GM23338 (cell line): ENCODE measurements around the gene FBXO46.
A peak's percentile ranks its signal among the peaks of the same experiment; 100 is the strongest.

Source experiments
- CREB1 ChIP-seq: fragments of 250-450 bp; sonication (Bioruptor Pico); IDR thresholded peaks from 2 replicates; pipeline ENCODE4 v1.5.0; 2020; ENCODE audit warnings: low read depth, mild to moderate bottlenecking, moderate library complexity
- EZH2 ChIP-seq: fragments of 200-600 bp; sonication (generic); IDR thresholded peaks from one replicate; pipeline ENCODE4 v1.8.0; 2017; ENCODE audit warnings: antibody characterized with exemption, mild to moderate bottlenecking, low read depth; ENCODE audit not compliant: unreplicated experiment
- EZH2phosphoT487 ChIP-seq: fragments of 200-600 bp; sonication (generic); IDR thresholded peaks from one replicate; pipeline ENCODE4 v1.8.1; 2018; ENCODE audit warnings: antibody characterized with exemption; ENCODE audit not compliant: unreplicated experiment
- JUNB ChIP-seq: IDR thresholded peaks from one replicate; pipeline ENCODE4 v1.6.1; 2016; ENCODE audit warnings: antibody characterized with exemption; ENCODE audit not compliant: unreplicated experiment
- NANOG ChIP-seq: IDR thresholded peaks from 2 replicates; pipeline ENCODE4 v1.6.1; 2016; ENCODE audit warnings: antibody characterized with exemption, borderline replicate concordance
- POLR2AphosphoS5 ChIP-seq: IDR thresholded peaks from 2 replicates; pipeline ENCODE4 v1.6.1; 2016; ENCODE audit warnings: antibody characterized with exemption, low read depth
- STAT1 ChIP-seq: IDR thresholded peaks from one replicate; pipeline ENCODE4 v1.6.1; 2016; ENCODE audit warnings: antibody characterized with exemption; ENCODE audit not compliant: unreplicated experiment
- ZNF114 ChIP-seq: fragments of 250-450 bp; sonication (Bioruptor Pico); IDR thresholded peaks from 2 replicates; pipeline ENCODE4 v1.5.0; 2020; ENCODE audit warnings: mild to moderate bottlenecking, moderate library complexity
- ZNF331 ChIP-seq: fragments of 250-450 bp; sonication (Bioruptor Pico); IDR thresholded peaks from 2 replicates; pipeline ENCODE4 v1.5.0; 2020; ENCODE audit warnings: low read depth, mild to moderate bottlenecking, moderate library complexity
- TF ChIP-seq, protein P1 (sequence below), 2 experiments: fragments of 200-600 bp in 1 of 2; sonication (generic) in 1 of 2; conservative IDR thresholded peaks; 2 replicates each; pipeline versions ENCODE4 v1.5.1 to v1.6.1; 2016 to 2017; ENCODE audit warnings: antibody characterized with exemption in 2 of 2, low read depth in 2 of 2, mild to moderate bottlenecking in 2 of 2, moderate library complexity in 1 of 2
- TF ChIP-seq, protein P2 (sequence below): IDR thresholded peaks from one replicate; pipeline ENCODE4 v1.6.1; 2018; ENCODE audit warnings: antibody characterized with exemption; ENCODE audit not compliant: unreplicated experiment
- TF ChIP-seq, protein P3 (sequence below): IDR thresholded peaks from 2 replicates; pipeline ENCODE4 v1.6.1; 2016; ENCODE audit warnings: antibody characterized with exemption
- TF ChIP-seq, protein P4 (sequence below): fragments of 250-450 bp; sonication (Bioruptor Pico); IDR thresholded peaks from 2 replicates; pipeline ENCODE4 v1.5.0; 2020; ENCODE audit warnings: mild to moderate bottlenecking, moderate library complexity

DNA sequence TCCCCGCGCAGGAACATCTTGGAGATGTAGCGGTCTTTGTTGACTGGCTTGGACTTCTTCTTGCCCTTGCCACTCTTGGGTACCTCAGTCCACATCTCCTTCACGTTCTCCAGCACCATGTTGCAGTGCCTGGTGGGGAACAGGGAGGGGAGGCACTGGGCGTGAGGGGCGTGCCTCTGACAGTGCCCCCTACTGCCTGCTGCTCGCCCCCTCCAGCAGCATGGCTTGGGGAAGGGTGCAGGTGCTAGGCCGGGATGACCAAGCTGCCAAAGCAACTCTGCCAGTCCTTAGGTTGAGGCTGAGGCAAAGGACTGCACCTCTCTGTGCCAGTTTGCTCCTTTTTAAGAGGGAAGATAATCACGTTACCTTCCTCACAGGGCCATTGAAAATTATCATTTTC is 43.1 kb downstream of the FBXO46 start:
- TF ChIP-seq, protein P1, sequence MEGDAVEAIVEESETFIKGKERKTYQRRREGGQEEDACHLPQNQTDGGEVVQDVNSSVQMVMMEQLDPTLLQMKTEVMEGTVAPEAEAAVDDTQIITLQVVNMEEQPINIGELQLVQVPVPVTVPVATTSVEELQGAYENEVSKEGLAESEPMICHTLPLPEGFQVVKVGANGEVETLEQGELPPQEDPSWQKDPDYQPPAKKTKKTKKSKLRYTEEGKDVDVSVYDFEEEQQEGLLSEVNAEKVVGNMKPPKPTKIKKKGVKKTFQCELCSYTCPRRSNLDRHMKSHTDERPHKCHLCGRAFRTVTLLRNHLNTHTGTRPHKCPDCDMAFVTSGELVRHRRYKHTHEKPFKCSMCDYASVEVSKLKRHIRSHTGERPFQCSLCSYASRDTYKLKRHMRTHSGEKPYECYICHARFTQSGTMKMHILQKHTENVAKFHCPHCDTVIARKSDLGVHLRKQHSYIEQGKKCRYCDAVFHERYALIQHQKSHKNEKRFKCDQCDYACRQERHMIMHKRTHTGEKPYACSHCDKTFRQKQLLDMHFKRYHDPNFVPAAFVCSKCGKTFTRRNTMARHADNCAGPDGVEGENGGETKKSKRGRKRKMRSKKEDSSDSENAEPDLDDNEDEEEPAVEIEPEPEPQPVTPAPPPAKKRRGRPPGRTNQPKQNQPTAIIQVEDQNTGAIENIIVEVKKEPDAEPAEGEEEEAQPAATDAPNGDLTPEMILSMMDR (conservative IDR thresholded peaks at IDR 0.05; ENCODE audit: low read depth in 2 of 2), result 0 out of 4 replicates have a peak, but pooled peaks of 1 of the 2 experiments have one; percentile 12
- no peak for TF ChIP-seq POLR2AphosphoS5
- TF ChIP-seq, protein P2, sequence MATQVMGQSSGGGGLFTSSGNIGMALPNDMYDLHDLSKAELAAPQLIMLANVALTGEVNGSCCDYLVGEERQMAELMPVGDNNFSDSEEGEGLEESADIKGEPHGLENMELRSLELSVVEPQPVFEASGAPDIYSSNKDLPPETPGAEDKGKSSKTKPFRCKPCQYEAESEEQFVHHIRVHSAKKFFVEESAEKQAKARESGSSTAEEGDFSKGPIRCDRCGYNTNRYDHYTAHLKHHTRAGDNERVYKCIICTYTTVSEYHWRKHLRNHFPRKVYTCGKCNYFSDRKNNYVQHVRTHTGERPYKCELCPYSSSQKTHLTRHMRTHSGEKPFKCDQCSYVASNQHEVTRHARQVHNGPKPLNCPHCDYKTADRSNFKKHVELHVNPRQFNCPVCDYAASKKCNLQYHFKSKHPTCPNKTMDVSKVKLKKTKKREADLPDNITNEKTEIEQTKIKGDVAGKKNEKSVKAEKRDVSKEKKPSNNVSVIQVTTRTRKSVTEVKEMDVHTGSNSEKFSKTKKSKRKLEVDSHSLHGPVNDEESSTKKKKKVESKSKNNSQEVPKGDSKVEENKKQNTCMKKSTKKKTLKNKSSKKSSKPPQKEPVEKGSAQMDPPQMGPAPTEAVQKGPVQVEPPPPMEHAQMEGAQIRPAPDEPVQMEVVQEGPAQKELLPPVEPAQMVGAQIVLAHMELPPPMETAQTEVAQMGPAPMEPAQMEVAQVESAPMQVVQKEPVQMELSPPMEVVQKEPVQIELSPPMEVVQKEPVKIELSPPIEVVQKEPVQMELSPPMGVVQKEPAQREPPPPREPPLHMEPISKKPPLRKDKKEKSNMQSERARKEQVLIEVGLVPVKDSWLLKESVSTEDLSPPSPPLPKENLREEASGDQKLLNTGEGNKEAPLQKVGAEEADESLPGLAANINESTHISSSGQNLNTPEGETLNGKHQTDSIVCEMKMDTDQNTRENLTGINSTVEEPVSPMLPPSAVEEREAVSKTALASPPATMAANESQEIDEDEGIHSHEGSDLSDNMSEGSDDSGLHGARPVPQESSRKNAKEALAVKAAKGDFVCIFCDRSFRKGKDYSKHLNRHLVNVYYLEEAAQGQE, result no peak
- no peak for TF ChIP-seq EZH2
- no peak for TF ChIP-seq EZH2phosphoT487
- TF ChIP-seq STAT1, result no peak
- TF ChIP-seq JUNB, result no peak
- TF ChIP-seq, protein P3, sequence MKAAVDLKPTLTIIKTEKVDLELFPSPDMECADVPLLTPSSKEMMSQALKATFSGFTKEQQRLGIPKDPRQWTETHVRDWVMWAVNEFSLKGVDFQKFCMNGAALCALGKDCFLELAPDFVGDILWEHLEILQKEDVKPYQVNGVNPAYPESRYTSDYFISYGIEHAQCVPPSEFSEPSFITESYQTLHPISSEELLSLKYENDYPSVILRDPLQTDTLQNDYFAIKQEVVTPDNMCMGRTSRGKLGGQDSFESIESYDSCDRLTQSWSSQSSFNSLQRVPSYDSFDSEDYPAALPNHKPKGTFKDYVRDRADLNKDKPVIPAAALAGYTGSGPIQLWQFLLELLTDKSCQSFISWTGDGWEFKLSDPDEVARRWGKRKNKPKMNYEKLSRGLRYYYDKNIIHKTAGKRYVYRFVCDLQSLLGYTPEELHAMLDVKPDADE, result no peak
- TF ChIP-seq, protein P4, sequence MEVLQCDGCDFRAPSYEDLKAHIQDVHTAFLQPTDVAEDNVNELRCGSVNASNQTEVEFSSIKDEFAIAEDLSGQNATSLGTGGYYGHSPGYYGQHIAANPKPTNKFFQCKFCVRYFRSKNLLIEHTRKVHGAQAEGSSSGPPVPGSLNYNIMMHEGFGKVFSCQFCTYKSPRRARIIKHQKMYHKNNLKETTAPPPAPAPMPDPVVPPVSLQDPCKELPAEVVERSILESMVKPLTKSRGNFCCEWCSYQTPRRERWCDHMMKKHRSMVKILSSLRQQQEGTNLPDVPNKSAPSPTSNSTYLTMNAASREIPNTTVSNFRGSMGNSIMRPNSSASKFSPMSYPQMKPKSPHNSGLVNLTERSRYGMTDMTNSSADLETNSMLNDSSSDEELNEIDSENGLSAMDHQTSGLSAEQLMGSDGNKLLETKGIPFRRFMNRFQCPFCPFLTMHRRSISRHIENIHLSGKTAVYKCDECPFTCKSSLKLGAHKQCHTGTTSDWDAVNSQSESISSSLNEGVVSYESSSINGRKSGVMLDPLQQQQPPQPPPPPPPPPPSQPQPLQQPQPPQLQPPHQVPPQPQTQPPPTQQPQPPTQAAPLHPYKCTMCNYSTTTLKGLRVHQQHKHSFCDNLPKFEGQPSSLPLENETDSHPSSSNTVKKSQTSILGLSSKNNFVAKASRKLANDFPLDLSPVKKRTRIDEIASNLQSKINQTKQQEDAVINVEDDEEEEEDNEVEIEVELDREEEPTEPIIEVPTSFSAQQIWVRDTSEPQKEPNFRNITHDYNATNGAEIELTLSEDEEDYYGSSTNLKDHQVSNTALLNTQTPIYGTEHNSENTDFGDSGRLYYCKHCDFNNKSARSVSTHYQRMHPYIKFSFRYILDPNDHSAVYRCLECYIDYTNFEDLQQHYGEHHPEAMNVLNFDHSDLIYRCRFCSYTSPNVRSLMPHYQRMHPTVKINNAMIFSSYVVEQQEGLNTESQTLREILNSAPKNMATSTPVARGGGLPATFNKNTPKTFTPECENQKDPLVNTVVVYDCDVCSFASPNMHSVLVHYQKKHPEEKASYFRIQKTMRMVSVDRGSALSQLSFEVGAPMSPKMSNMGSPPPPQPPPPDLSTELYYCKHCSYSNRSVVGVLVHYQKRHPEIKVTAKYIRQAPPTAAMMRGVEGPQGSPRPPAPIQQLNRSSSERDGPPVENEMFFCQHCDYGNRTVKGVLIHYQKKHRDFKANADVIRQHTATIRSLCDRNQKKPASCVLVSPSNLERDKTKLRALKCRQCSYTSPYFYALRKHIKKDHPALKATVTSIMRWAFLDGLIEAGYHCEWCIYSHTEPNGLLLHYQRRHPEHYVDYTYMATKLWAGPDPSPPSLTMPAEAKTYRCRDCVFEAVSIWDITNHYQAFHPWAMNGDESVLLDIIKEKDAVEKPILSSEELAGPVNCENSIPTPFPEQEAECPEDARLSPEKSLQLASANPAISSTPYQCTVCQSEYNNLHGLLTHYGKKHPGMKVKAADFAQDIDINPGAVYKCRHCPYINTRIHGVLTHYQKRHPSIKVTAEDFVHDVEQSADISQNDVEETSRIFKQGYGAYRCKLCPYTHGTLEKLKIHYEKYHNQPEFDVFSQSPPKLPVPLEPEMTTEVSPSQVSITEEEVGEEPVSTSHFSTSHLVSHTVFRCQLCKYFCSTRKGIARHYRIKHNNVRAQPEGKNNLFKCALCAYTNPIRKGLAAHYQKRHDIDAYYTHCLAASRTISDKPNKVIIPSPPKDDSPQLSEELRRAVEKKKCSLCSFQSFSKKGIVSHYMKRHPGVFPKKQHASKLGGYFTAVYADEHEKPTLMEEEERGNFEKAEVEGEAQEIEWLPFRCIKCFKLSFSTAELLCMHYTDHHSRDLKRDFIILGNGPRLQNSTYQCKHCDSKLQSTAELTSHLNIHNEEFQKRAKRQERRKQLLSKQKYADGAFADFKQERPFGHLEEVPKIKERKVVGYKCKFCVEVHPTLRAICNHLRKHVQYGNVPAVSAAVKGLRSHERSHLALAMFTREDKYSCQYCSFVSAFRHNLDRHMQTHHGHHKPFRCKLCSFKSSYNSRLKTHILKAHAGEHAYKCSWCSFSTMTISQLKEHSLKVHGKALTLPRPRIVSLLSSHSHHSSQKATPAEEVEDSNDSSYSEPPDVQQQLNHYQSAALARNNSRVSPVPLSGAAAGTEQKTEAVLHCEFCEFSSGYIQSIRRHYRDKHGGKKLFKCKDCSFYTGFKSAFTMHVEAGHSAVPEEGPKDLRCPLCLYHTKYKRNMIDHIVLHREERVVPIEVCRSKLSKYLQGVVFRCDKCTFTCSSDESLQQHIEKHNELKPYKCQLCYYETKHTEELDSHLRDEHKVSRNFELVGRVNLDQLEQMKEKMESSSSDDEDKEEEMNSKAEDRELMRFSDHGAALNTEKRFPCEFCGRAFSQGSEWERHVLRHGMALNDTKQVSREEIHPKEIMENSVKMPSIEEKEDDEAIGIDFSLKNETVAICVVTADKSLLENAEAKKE (CRISPR knock-in tag), result no peak
- no peak for TF ChIP-seq CREB1 (CRISPR knock-in tag)
- TF ChIP-seq ZNF114 (CRISPR knock-in tag), result no peak
- no peak for TF ChIP-seq NANOG
- no peak for TF ChIP-seq ZNF331
